Measurements from ENCODE around the gene ZNF439. TPM values are rescaled to one million over a fixed set of nuclear protein-coding genes. Genes with fewer than 3 reads are reported as not detected.
"Not testable (repeated sequence)": the region's sequence is repeated elsewhere in the genome, so short reads cannot be mapped to it uniquely, and the experiment has no call there.

Gene ZNF439
- total and polyA plus RNA-seq, 10 of the 15 experiments (the other 5 are each of a cell fraction or from before 2014, with no cell fraction given) = 0.43 to 2.5 (median 1.2) TPM

GRCh38 chr19:11833541-11833940 lies 15.0 kb upstream of the ZNF439 start (continued):
- TF ChIP-seq MLLT1 (IDR thresholded peaks at IDR 0.05) (no peak), BHLHE40 (IDR thresholded peaks at IDR 0.05; ENCODE audit: borderline replicate concordance in 1 of 2, low read depth in 2 of 2, low read length in 1 of 2) (no peak), FOXK2 (IDR thresholded peaks at IDR 0.05) (no peak), POLR2AphosphoS5 (IDR thresholded peaks at IDR 0.05; ENCODE audit: low read length) (no peak), RELB (IDR thresholded peaks at IDR 0.05; ENCODE audit: low read depth) (no peak), ZNF384 (IDR thresholded peaks at IDR 0.05; ENCODE audit: borderline replicate concordance, low read depth, low read length) (no peak), EED (IDR thresholded peaks at IDR 0.05; ENCODE audit: low read depth) (no peak), SUPT20H (IDR thresholded peaks at IDR 0.05; ENCODE audit: borderline replicate concordance, control insufficient read depth, low read depth, low read length) (no peak), CUX1 (IDR thresholded peaks at IDR 0.05; ENCODE audit: insufficient replicate concordance, low read depth, low read length) (no peak), HDGF (IDR thresholded peaks at IDR 0.05) (no peak), CHD2 (IDR thresholded peaks at IDR 0.05; ENCODE audit: borderline replicate concordance, low read depth, low read length) (no peak), IRF5 (IDR thresholded peaks at IDR 0.05; ENCODE audit: borderline replicate concordance) (no peak)

- FAIRE-seq = not testable (repeated sequence)
Observed at GRCh38 chr19:11835626-11836066, 12.9 kb upstream of the ZNF439 start.

More at GRCh38 chr19:11835626-11836066, 12.9 kb upstream of the ZNF439 start:
- Histone ChIP-seq H3K9me3 (replicated peaks; ENCODE audit: control insufficient read depth, insufficient read depth, low read length) (peaks cover 24% of the 10 kb centered on the region), H3K36me3 (ENCODE audit: control insufficient read depth in 2 of 2, insufficient read depth in 2 of 2, low read length in 1 of 2) (peaks cover 1 to 13% of the 10 kb centered on the region in 2 experiments; a peak in 1 of 4 replicates)
- H3K79me2 ChIP-seq (ENCODE audit: control insufficient read depth, insufficient read depth, low read length); intact Hi-C loops (cut with micrococcal nuclease; ENCODE audit: unreplicated experiment); H3K27ac ChIP-seq (ENCODE audit: control insufficient read depth, insufficient read depth); POLR2A ChIA-PET; DNase-seq (ENCODE audit: low read depth, low spot score); SMC1A ChIA-PET (ENCODE audit: uncharacterized antibody, unreplicated experiment); H3K27me3 ChIP-seq (replicated peaks in 1 of 2; ENCODE audit: control insufficient read depth in 2 of 2, insufficient read depth in 2 of 2, low read length in 1 of 2); H2AFZ ChIP-seq (ENCODE audit: control insufficient read depth, low read depth, low read length); H3K4me1 ChIP-seq (ENCODE audit: control insufficient read depth, insufficient read depth, low read length); ATAC-seq; H3K4me2 ChIP-seq (ENCODE audit: control insufficient read depth, insufficient read depth); H3K9ac ChIP-seq (ENCODE audit: control insufficient read depth, insufficient read depth, low read length); H3K4me3 ChIP-seq; in situ Hi-C loops (cut with MboI); BruUV-seq (replicated peaks); RAD21 ChIA-PET (ENCODE audit: unreplicated experiment); H4K20me1 ChIP-seq (ENCODE audit: control insufficient read depth, insufficient read depth): not testable (repeated sequence)
- CTCF ChIA-PET = interaction anchor here (0.6 kb wide), 1 partner anchor 90 kb away, joined by 3 read pairs; no protein-coding TSS in a partner anchor
- 96% methylated on average over 2 of the region's 2 CpGs for WGBS (ENCODE audit: insufficient coverage, insufficient replicate concordance, low lambda C conversion rate, missing lambda C conversion rate)

Data from GM12878 (cell line).